ENCODE results near the gene KCNAB1.

GRCh38 chr3:156251424-156251823 lies 131.0 kb downstream of the KCNAB1 start:
- no peak for TF ChIP-seq POLR2A (IDR thresholded peaks at IDR 0.05)
- TF ChIP-seq CTCF (IDR thresholded peaks at IDR 0.05): no peak
- no peak for TF ChIP-seq POLR2AphosphoS5 (IDR thresholded peaks at IDR 0.05; ENCODE audit: insufficient read depth in 1 of 2, low read depth in 1 of 2)
